ENCODE data around the gene MECR.

MECR gene

DNA sequence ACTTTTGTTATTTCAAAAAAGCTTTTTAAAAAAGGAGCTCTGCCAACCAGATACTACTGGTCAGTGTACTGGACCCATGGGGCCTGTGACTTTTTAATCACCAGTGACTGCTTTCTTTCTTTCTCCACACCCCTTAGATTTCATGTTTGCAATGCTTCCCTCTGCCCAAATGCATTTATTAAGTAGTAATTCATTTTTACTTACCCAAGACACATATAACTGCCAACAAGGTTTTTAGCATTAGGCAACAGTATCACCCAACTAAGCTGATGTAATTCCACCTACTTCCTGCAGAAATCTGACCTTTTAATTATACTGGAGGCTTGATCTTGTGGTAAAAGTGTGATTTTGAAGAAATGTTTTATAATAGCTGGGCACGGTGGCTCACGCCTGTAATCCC, 12.5 kb downstream of the MECR start:
- ChIA-PET CTCF (interaction anchor here (1.1 to 1.6 kb wide), 2 partner anchors 12 to 16 kb away, joined by 4 read pairs; no protein-coding TSS in a partner anchor), POLR2A (no interaction called here)
- no peak overlapping the region for H3K4me3 ChIP-seq (ENCODE audit: low read depth, low read length)
- DNase-seq (ENCODE audit: low read depth, low spot score), result no peak
- TF ChIP-seq, protein P1, sequence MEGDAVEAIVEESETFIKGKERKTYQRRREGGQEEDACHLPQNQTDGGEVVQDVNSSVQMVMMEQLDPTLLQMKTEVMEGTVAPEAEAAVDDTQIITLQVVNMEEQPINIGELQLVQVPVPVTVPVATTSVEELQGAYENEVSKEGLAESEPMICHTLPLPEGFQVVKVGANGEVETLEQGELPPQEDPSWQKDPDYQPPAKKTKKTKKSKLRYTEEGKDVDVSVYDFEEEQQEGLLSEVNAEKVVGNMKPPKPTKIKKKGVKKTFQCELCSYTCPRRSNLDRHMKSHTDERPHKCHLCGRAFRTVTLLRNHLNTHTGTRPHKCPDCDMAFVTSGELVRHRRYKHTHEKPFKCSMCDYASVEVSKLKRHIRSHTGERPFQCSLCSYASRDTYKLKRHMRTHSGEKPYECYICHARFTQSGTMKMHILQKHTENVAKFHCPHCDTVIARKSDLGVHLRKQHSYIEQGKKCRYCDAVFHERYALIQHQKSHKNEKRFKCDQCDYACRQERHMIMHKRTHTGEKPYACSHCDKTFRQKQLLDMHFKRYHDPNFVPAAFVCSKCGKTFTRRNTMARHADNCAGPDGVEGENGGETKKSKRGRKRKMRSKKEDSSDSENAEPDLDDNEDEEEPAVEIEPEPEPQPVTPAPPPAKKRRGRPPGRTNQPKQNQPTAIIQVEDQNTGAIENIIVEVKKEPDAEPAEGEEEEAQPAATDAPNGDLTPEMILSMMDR (IDR thresholded peaks at IDR 0.05; ENCODE audit: insufficient read depth, low read length, missing control alignments), result no peak

DNA sequence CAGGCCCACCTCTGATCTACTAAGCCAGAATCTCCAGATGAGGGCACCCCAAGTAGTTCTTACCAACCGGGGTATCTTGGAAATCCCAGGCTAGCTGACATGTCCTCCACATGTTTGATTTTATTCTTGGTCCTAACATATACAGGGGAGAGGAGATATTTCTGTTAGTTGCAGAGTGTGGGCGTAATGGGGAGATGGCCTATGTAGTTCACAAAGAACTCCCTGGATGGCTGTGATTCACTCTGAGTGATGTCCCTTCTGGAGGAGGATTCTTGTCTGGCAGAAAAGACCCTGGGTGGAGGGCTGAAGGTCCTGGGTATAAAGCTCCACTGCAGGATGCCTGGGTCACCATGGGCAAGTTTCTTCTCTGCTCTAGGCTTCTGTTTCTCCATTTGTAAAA, 13.1 kb downstream of the MECR start:
- no peak for DNase-seq (ENCODE audit: low read depth, low spot score)
- POLR2A ChIA-PET, result no interaction called here
- TF ChIP-seq, protein P1 (IDR thresholded peaks at IDR 0.05; ENCODE audit: insufficient read depth, low read length, missing control alignments), result no peak
- CTCF ChIA-PET, result interaction anchor here (1.1 to 1.6 kb wide), 2 partner anchors 12 to 15 kb away, joined by 4 read pairs; no protein-coding TSS in a partner anchor
- H3K4me3 ChIP-seq (ENCODE audit: low read depth, low read length), result no peak overlapping the region

DNA sequence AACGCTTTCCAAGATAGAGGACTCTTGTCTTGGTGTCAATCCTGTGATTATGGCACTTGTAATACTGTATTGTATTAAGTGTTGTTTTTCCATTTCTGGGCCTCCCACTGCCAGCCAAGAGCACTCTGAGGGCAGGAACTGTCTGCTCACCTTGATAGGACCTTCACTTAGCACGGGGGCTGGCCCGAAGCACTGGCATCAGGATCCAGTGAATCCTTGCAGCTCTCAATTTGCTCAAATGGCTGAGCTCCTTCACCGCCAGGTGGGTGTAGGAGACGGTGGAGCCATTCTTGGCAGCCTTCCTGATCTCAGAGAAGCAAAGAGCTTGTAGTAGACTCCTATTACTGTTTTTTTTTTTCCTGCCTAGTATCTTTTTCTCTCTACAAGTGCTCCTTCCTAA, 17.7 kb downstream of the MECR start:
- POLR2A ChIA-PET, result no interaction called here
- H3K4me3 ChIP-seq (ENCODE audit: low read depth, low read length), result no peak overlapping the region
- DNase-seq (ENCODE audit: low read depth, low spot score), result no peak
- TF ChIP-seq, protein P1 (IDR thresholded peaks at IDR 0.05; ENCODE audit: insufficient read depth, low read length, missing control alignments), result no peak
- CTCF ChIA-PET, result interaction anchor here (1.3 kb wide), 1 partner anchor 10 kb away, joined by 4 read pairs; no protein-coding TSS in a partner anchor

DNA sequence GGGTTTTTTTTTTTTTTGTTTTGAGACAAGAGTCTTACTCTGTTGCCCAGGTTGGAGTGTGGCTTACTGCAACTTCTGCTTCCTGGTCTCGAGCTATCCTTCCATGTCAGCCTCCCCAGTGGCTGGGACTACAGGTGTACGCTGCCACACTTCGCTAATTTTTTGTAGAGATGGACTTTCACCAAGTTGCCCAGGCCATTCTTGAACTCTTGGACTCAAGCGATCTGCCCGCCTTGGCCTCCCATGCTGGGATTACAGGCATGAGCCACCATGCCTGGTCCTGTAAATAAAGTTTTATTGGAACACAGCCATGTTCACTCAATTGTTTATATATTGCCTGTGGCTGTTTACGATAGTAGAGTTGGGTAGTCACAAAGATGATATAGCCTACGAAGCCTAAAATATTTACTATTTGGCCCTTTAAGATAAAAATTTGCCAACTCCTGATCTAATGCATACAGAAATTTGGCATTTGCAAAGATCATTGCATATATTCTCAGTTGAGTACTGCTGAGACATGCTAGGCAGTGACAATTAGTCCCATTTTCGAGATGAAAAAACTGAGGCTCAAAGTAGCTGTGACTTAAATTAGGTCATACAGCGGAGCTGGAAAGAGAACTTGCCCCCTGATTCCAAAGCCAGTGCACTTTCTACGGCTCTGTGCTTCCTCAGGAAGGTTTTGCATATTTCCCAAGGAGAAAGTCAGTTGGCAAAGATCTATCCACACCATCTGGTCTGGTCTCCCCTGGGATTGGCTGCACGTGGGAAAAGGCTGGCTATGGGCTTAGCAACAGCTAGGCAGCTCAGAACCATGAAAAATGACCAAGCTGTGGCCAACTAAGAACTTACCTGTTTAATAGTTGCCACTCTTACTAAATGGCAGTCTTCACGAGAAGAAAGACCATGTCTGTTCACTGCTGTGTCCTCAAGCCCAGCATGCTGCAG, 19.4 kb downstream of the MECR start:
- TF ChIP-seq, protein P1 (IDR thresholded peaks at IDR 0.05; ENCODE audit: insufficient read depth, low read length, missing control alignments), result no peak
- ChIA-PET CTCF (interaction anchor here (0.8 to 1.3 kb wide), 2 partner anchors 8 to 11 kb away, joined by 4 read pairs; no protein-coding TSS in a partner anchor), POLR2A (no interaction called here)
- H3K4me3 ChIP-seq (ENCODE audit: low read depth, low read length), result no peak overlapping the region
- no peak for DNase-seq (ENCODE audit: low read depth, low spot score)

DNA sequence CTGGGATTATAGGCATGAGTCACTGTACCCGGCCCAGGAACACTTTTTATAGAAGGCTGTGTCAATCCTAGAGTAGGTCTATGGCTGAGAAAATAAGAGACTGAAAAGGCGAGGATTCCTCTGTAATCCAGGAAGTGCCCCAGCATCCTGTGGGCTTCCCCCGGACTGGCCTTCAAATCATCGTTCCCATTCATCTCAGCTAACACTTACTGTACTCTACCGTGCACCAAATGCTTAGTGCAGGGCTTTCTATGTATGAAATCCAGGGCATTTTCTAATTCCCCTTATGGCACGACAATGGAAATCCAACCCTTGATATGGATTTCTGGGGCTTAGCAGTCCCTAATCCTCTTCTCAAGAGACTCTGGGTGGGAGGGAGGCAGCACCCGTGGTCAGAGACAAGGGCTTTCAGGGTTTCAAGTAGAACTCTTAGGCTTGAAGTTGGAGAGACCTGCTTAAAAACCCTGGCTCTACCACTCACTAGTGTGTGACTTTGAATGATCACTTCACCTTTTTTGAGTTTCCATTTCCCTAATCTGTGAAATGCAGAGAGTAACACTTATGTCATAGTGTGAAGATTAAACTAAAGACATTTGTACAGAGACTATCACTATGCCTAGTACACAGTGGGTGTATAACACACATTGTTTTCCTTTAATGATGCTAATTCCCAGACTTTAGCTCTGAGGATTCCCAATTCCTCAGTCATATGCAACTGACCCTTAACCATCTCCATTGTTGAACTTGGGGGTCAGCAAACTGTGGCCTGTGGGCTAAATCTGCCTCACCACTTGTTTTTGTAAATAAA, 20.3 kb downstream of the MECR start:
- ChIA-PET POLR2A (no interaction called here), CTCF (interaction anchor here (1.3 kb wide), 1 partner anchor 10 kb away, joined by 4 read pairs; no protein-coding TSS in a partner anchor)
- H3K4me3 ChIP-seq (ENCODE audit: low read depth, low read length), result no peak overlapping the region
- TF ChIP-seq, protein P1 (IDR thresholded peaks at IDR 0.05; ENCODE audit: insufficient read depth, low read length, missing control alignments), result no peak
- DNase-seq (ENCODE audit: low read depth, low spot score), result no peak

Data from AG04449 (cell line).